Nephron (organoid): Measurements from ENCODE around the gene PDE11A.
A peak's percentile ranks its signal among the peaks of the same experiment; 100 is the strongest.

Experiments used
- H3K27ac Mint-ChIP-seq, 3 experiments: 2 replicates each; pipeline ENCODE4 v1.8.0; 2020; ENCODE audit warnings: mixed read lengths in 3 of 3, mild to moderate bottlenecking in 2 of 3, moderate library complexity in 1 of 3
- H3K27me3 Mint-ChIP-seq: 2 replicates; pipeline ENCODE4 v1.8.0; 2021; ENCODE audit warnings: low read depth, mild to moderate bottlenecking, moderate library complexity, mixed read lengths
- H3K36me3 Mint-ChIP-seq: 2 replicates; pipeline ENCODE4 v1.8.0; 2020; ENCODE audit warnings: low read depth, mixed read lengths
- H3K4me1 Mint-ChIP-seq: 2 replicates; pipeline ENCODE4 v1.8.0; 2020; ENCODE audit warnings: mixed read lengths
- H3K4me3 Mint-ChIP-seq, 3 experiments: 2 replicates each; pipeline ENCODE4 v1.8.0; 2020; ENCODE audit warnings: mild to moderate bottlenecking in 3 of 3, mixed read lengths in 3 of 3, moderate library complexity in 2 of 3
- H3K9me3 Mint-ChIP-seq: 2 replicates; pipeline ENCODE4 v1.8.0; 2020; ENCODE audit warnings: mixed read lengths
- CTCF ChIP-seq, 3 experiments: fragments of 200-600 bp; sonication (generic); IDR thresholded peaks; one replicate each; pipeline ENCODE4 v1.5.0; 2021; ENCODE audit warnings: antibody characterized with exemption in 3 of 3; ENCODE audit not compliant: unreplicated experiment in 3 of 3

PDE11A gene

GRCh38 chr2:177763531-177764265, 308.9 kb downstream of the PDE11A start:
- peak; percentile 82 to 91 (median 86) for TF ChIP-seq CTCF (IDR thresholded peaks at IDR 0.05; ENCODE audit: unreplicated experiment in 3 of 3)
- Mint-ChIP-seq H3K27ac (peak overlapping the region; percentile 59 to 90 (median 60)), H3K4me3 (peak overlapping the region in 2 of 3 experiments; percentile 26 to 57), H3K9me3 (no peaks in the 10 kb centered on the region), H3K4me1 (peaks cover 10% of the 10 kb centered on the region), H3K27me3 (no peaks in the 10 kb centered on the region), H3K36me3 (no peaks in the 10 kb centered on the region)

- H3K4me1 Mint-ChIP-seq, result peaks cover 41% of the 10 kb centered on the region
- H3K4me3 Mint-ChIP-seq, result no peak overlapping the region
- H3K9me3 Mint-ChIP-seq, result no peaks in the 10 kb centered on the region
- H3K36me3 Mint-ChIP-seq, result no peaks in the 10 kb centered on the region
- H3K27ac Mint-ChIP-seq, result peak overlapping the region; percentile 92 to 98 (median 98)
- no peak for TF ChIP-seq CTCF (IDR thresholded peaks at IDR 0.05; ENCODE audit: unreplicated experiment in 3 of 3)
- no peaks in the 10 kb centered on the region for H3K27me3 Mint-ChIP-seq
Measured at GRCh38 chr2:177759443-177759842, 313.1 kb downstream of the PDE11A start.

- no peaks in the 10 kb centered on the region for H3K36me3 Mint-ChIP-seq
- peak; percentile 57 to 80 (median 64) for TF ChIP-seq CTCF (IDR thresholded peaks at IDR 0.05; ENCODE audit: unreplicated experiment in 3 of 3)
- peaks cover 48% of the 10 kb centered on the region for H3K4me1 Mint-ChIP-seq
- no peaks in the 10 kb centered on the region for H3K27me3 Mint-ChIP-seq
- H3K4me3 Mint-ChIP-seq, result peak overlapping the region in 2 of 3 experiments; percentile 1 to 38
- no peaks in the 10 kb centered on the region for H3K9me3 Mint-ChIP-seq
- peak overlapping the region; percentile 92 to 98 (median 98) for H3K27ac Mint-ChIP-seq
Measured at GRCh38 chr2:177758591-177759371, 313.8 kb downstream of the PDE11A start.

- peaks cover 64% of the 10 kb centered on the region for H3K4me1 Mint-ChIP-seq
- H3K9me3 Mint-ChIP-seq, result no peaks in the 10 kb centered on the region
- no peaks in the 10 kb centered on the region for H3K27me3 Mint-ChIP-seq
- TF ChIP-seq CTCF (IDR thresholded peaks at IDR 0.05; ENCODE audit: unreplicated experiment in 3 of 3), result no peak
- H3K36me3 Mint-ChIP-seq, result no peaks in the 10 kb centered on the region
- no peak overlapping the region for H3K4me3 Mint-ChIP-seq
- peak overlapping the region; percentile 98 for H3K27ac Mint-ChIP-seq
Measured at GRCh38 chr2:177756336-177756735, 316.2 kb downstream of the PDE11A start.

GRCh38 chr2:177754492-177754873, 318.1 kb downstream of the PDE11A start:
- Mint-ChIP-seq H3K4me3 (peak overlapping the region; percentile 1 to 38 (median 11)), H3K27ac (peak overlapping the region; percentile 98), H3K9me3 (no peaks in the 10 kb centered on the region), H3K4me1 (peaks cover 71% of the 10 kb centered on the region), H3K27me3 (no peaks in the 10 kb centered on the region), H3K36me3 (no peaks in the 10 kb centered on the region)
- TF ChIP-seq CTCF (IDR thresholded peaks at IDR 0.05; ENCODE audit: unreplicated experiment in 3 of 3), result no peak
